UCSD-AML1 (cell line): ENCODE results near the gene SUPT5H.
"Not testable (repeated sequence)": the region's sequence is repeated elsewhere in the genome, so short reads cannot be mapped to it uniquely, and the experiment has no call there.

Experiments used
- DNase-seq: peaks from one replicate; lab custom pipeline; 2025; ENCODE audit not compliant: unreplicated experiment; lab: John Stamatoyannopoulos, UW

SUPT5H gene

GRCh38 chr19:39463403-39463802, 18.0 kb downstream of the SUPT5H start:
- no peak for DNase-seq

GRCh38 chr19:39465956-39466747, 20.8 kb downstream of the SUPT5H start:
- DNase-seq = no peak

GRCh38 chr19:39467941-39468340, 22.6 kb downstream of the SUPT5H start:
- no peak for DNase-seq

- no peak for DNase-seq
Measured at GRCh38 chr19:39469036-39469435, 23.7 kb downstream of the SUPT5H start.

GRCh38 chr19:39469567-39469966, 24.2 kb downstream of the SUPT5H start:
- no peak for DNase-seq

GRCh38 chr19:39470724-39471339, 25.4 kb downstream of the SUPT5H start:
- no peak for DNase-seq

- DNase-seq = no peak
Measured at GRCh38 chr19:39471756-39472536, 26.6 kb downstream of the SUPT5H start.

- no peak for DNase-seq
Measured at GRCh38 chr19:39472746-39473442, 27.5 kb downstream of the SUPT5H start.

GRCh38 chr19:39473443-39473960, 28.1 kb downstream of the SUPT5H start:
- no peak for DNase-seq

- peak; percentile 59 for DNase-seq
Measured at GRCh38 chr19:39474139-39474620, 28.8 kb downstream of the SUPT5H start.

- DNase-seq = no peak
Measured at GRCh38 chr19:39475748-39476147, 30.4 kb downstream of the SUPT5H start.

- not testable (repeated sequence) for DNase-seq
Measured at GRCh38 chr19:39479319-39479801, 34.0 kb downstream of the SUPT5H start.

- DNase-seq = no peak
Measured at GRCh38 chr19:39479916-39480315, 34.5 kb downstream of the SUPT5H start.

GRCh38 chr19:39480337-39481228, 35.2 kb downstream of the SUPT5H start, which contains the start of gene TIMM50:
TIMM50 (plus strand) TSS chr19:39480838; CDS start chr19:39480854, 16 bp downstream.
- DNase-seq = peak; percentile 97

GRCh38 chr19:39481229-39481545, 35.8 kb downstream of the SUPT5H start:
- no peak for DNase-seq

GRCh38 chr19:39481676-39482075, 36.3 kb downstream of the SUPT5H start:
- no peak for DNase-seq

- no peak for DNase-seq
Measured at GRCh38 chr19:39483141-39483540, 37.8 kb downstream of the SUPT5H start.

GRCh38 chr19:39489756-39490155, 44.4 kb downstream of the SUPT5H start:
- no peak for DNase-seq

GRCh38 chr19:39492225-39492624, 46.8 kb downstream of the SUPT5H start:
- no peak for DNase-seq

GRCh38 chr19:39492788-39493187, 47.4 kb downstream of the SUPT5H start:
- DNase-seq = no peak
